Measurements from ENCODE around the gene RGS3.
"Not testable (repeated sequence)": the region's sequence is repeated elsewhere in the genome, so short reads cannot be mapped to it uniquely, and the experiment has no call there.

The RGS3 gene

GRCh38 chr9:113624721-113625120, 161.2 kb downstream of the RGS3 start:
- DNase-seq, result no peak

- no peak for DNase-seq
Measured at GRCh38 chr9:113625486-113625885, 162.0 kb downstream of the RGS3 start.

- no peak for DNase-seq
Measured at GRCh38 chr9:113626735-113627495, 163.4 kb downstream of the RGS3 start.

GRCh38 chr9:113628621-113629020, 165.1 kb downstream of the RGS3 start:
- DNase-seq, result no peak

- no peak for DNase-seq
Measured at GRCh38 chr9:113630386-113631136, 167.0 kb downstream of the RGS3 start.

GRCh38 chr9:113631137-113631765, 167.7 kb downstream of the RGS3 start:
- no peak for DNase-seq

- no peak for DNase-seq
Measured at GRCh38 chr9:113631871-113632665, 168.5 kb downstream of the RGS3 start.

GRCh38 chr9:113632776-113633590, 169.5 kb downstream of the RGS3 start:
- DNase-seq, result peak; percentile 78

GRCh38 chr9:113633782-113634595, 170.5 kb downstream of the RGS3 start:
- DNase-seq, result peak; percentile 27

- no peak for DNase-seq
Measured at GRCh38 chr9:113634596-113635515, 171.3 kb downstream of the RGS3 start.

GRCh38 chr9:113635586-113635985, 172.1 kb downstream of the RGS3 start:
- no peak for DNase-seq

GRCh38 chr9:113636165-113636564, 172.6 kb downstream of the RGS3 start:
- no peak for DNase-seq

- DNase-seq, result no peak
Measured at GRCh38 chr9:113636693-113637092, 173.2 kb downstream of the RGS3 start.

GRCh38 chr9:113638490-113638889, 175.0 kb downstream of the RGS3 start:
- DNase-seq, result no peak

- DNase-seq, result no peak
Measured at GRCh38 chr9:113638897-113639296, 175.4 kb downstream of the RGS3 start.

- DNase-seq, result not testable (repeated sequence)
Measured at GRCh38 chr9:113639411-113639970, 176.0 kb downstream of the RGS3 start.

- no peak for DNase-seq
Measured at GRCh38 chr9:113640418-113640817, 176.9 kb downstream of the RGS3 start.

- no peak for DNase-seq
Measured at GRCh38 chr9:113641100-113641885, 177.8 kb downstream of the RGS3 start.

- DNase-seq, result no peak
Measured at GRCh38 chr9:113644321-113644720, 180.8 kb downstream of the RGS3 start.

All from suppressor macrophage treated with lipopolysaccharide for 4 hours (primary cell).